SW 1271 (cell line): ENCODE data around the gene IQGAP2.
A peak's percentile ranks its signal among the peaks of the same experiment; 100 is the strongest.
"Not testable (repeated sequence)": the region's sequence is repeated elsewhere in the genome, so short reads cannot be mapped to it uniquely, and the experiment has no call there.

ENCODE experiments used
- DNase-seq, 2 experiments: peaks; one replicate each; lab custom pipeline; 2025; lab: John Stamatoyannopoulos, UW

The IQGAP2 gene

GRCh38 chr5:76715736-76716455 lies 312.8 kb downstream of the IQGAP2 start, which contains the start of gene F2R:
Gene F2R (plus strand): TSS chr5:76716126. CDS start chr5:76716308, 182 bp downstream.
- DNase-seq, result peak in 1 of 2 experiments; percentile 73

DNA sequence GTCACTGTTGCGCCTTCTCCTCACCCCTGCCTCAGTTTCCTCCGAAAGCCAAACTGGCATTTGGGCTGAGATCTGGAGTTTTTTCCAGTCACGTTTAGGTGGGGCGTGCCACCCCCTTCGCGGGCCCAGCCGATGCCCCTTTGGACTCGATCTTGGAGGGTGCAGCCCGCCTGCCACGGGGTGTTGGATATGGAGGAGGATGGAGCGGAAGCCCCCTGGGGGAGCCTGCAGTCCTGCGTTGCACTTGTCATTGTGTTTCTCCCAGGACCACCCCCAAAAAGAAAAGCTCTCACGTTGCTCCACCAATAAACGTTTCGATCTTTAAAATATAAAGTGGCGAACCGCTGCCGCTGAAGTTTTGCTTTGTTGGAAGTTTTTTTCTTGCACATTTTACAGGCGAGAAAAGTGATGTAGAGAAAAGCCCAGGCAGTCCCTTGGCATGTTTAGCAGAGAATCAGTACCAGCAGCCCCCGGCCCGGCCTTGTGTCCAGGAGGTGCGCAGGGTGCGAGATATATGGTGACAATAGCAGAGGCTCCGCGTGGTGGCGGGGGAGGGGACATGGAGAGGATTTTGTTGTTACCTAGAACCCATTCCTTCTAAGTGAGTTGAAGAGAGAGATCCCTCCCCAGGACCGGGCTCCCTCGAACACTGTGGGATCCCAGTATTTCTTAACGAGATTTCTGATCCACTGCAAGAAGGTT lies 313.5 kb downstream of the IQGAP2 start:
- peak in 1 of 2 experiments; percentile 20 for DNase-seq

DNA sequence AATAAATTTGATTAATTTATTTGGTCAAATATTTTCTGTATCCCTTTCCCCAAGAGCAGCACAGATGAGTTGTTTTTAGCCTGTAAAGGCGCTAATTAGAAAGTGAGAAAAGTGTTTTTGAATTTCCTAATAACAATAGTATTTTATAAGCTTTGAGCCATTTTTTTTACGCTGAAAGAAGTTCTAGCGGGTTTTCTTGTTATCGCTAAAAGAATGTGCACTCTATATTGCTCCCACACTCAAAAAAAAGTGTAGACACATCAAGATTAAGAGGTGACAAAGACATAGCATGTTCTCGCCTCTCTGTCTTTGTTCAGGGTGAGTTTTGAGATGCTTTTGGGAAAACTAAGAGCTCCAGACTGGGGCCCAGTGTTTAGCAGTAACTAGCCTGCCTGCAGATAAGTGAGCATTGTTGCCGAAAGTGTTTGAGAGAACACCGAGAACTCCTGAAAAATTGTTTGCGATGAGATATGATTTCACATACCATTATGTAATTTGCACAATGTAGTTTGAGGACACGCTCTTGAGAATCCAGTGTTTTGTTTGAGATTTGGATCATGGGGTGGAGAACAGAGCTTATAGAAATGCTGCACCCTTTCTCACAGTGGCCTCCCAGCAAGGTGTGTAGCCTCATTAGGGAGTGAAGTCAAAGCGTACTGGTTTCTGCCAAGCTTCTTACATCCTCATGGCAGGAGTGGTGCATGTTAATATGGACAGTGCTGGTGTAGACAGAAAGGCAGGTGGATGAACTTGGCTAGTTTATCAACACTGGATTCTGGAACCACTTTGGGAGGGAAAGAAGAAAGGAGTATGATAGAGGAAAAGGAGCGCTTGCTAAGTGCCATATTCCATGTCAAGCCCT lies 314.4 kb downstream of the IQGAP2 start:
- no peak for DNase-seq

DNA sequence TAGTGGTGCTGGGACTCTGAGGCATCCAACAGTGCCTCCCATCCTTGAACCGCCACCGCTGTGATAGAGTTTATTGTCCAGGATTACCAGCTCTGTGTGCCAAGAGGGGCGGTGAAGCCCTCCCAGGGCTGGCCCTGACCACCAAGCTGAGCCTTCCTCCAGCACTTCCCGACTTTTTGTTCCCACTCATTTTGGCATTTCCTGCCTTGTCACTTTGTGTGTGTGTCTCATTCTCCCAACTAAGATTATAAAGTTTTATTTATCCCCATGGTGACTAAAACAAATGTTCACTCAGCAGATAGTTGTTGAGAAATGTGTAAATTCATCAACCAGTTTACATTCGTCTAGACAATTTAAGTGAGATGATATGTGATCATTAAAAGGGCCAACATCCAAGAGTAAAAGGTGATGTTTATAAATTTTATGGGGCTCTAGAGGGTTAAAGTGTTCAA lies 315.3 kb downstream of the IQGAP2 start:
- no peak for DNase-seq

- DNase-seq, result no peak
Observed at GRCh38 chr5:76718880-76719279, 315.8 kb downstream of the IQGAP2 start.

GRCh38 chr5:76720988-76721569 lies 318.0 kb downstream of the IQGAP2 start:
- no peak for DNase-seq

- no peak for DNase-seq
Observed at GRCh38 chr5:76723266-76723665, 320.2 kb downstream of the IQGAP2 start.

DNA sequence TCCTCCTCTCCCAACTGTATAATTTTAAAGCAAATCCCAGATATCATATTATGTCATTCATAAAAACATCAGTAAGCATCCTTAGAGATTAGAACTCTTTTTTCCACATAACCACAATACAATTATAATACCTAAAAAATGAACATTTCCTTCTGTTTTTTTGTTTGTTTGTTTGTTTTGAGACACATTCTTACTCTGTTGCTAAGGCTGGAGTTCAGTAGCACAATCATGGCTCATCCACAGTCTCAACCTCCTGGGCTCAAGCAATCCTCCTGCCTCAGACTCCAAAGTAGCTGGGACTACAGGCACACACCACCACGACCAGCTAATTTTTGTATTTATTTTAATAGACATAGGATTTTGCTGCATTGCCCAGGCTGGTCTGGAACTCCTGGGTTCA lies 320.8 kb downstream of the IQGAP2 start:
- no peak for DNase-seq

- DNase-seq, result no peak
Observed at GRCh38 chr5:76724871-76725270, 321.8 kb downstream of the IQGAP2 start.

- DNase-seq, result no peak
Observed at GRCh38 chr5:76728965-76729364, 325.9 kb downstream of the IQGAP2 start.

DNA sequence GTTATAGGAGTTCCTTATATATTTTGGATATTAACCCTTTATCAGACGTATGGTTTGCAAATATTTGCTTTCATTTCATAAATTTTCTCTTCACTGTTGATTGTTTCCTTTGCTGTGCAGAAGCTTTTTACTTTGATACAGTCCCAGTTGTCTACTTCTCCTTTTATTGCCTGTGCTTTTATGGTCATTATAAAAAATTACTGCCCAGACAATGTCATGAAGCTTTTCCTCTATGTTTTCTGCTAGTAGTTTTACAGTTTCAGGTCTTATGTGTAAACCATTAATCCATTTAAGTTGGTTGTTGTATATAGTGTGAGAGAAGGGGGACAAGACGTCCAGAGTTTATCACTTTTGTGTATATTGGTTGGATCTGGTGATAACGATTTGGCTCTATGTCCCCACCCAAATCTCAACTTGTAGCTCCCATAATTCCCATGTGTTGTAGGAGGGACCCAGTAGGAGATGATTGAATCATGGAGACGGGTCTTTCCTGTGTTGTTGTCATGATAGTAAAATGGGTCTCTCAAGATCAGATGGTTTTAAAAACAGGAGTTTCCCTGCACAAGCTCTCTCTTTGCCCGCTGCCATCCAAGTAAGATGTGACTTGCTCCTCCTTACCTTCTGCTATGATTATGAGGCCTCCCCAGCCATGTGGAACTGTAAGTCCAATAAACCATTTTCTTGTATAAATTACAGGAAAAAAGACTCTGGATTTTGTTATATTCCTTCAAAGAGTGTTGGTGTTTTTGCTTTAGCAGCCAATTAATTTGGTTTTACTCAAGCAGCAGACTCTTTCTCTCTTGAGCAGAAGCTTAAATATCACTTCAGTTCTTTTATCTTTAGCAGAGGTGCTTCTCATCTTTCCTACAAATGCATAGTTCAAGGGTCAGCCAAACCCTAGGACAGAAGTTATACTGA lies 326.5 kb downstream of the IQGAP2 start:
- no peak for DNase-seq

DNA sequence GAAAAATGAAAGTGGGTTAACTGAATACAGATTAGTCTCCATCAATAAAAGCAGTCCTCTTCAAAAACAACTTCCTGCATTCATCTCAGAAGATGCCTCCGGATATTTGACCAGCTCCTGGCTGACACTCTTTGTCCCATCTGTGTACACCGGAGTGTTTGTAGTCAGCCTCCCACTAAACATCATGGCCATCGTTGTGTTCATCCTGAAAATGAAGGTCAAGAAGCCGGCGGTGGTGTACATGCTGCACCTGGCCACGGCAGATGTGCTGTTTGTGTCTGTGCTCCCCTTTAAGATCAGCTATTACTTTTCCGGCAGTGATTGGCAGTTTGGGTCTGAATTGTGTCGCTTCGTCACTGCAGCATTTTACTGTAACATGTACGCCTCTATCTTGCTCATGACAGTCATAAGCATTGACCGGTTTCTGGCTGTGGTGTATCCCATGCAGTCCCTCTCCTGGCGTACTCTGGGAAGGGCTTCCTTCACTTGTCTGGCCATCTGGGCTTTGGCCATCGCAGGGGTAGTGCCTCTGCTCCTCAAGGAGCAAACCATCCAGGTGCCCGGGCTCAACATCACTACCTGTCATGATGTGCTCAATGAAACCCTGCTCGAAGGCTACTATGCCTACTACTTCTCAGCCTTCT lies 329.4 kb downstream of the IQGAP2 start:
- no peak for DNase-seq

GRCh38 chr5:76733049-76733417 lies 329.9 kb downstream of the IQGAP2 start:
- no peak for DNase-seq

DNA sequence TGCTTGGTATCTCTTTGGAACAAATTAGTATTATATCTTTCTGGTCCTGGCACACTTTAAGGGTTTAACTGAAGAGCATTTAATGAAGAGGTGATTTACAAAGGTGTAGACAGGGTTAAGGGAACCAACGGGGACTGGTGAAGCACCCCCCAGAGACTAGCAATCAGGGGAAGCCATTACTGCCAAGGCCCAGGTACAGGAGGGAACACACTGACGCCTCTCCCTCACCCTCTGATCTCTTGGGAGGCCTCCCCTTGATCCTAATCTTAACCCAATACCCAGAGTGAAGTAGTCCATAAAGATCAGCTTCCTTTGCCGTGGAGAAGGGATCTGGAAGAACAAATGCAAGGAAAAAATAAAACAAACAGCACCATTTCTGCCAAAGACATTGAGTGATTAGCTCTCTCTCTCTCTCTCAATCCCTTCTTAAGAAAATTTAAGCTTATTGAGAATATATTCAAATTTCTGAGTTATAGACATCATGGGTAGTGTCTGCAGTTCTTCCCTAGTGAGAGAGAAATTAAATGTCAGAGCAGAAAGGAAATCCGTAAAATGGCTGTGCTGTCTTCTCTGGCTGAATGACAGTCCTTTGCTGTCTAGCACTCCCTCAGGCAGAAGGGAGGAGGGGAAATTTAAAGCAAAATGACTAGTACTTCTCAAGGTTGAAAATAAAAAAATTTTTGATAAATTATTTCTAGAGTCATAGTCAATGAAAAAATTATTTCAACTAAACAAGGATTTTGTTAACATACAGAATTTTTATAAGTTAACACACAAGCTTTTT lies 332.9 kb downstream of the IQGAP2 start:
- peak in 1 of 2 experiments; percentile 43 for DNase-seq

GRCh38 chr5:76736679-76737556 lies 333.8 kb downstream of the IQGAP2 start:
- DNase-seq, result no peak

DNA sequence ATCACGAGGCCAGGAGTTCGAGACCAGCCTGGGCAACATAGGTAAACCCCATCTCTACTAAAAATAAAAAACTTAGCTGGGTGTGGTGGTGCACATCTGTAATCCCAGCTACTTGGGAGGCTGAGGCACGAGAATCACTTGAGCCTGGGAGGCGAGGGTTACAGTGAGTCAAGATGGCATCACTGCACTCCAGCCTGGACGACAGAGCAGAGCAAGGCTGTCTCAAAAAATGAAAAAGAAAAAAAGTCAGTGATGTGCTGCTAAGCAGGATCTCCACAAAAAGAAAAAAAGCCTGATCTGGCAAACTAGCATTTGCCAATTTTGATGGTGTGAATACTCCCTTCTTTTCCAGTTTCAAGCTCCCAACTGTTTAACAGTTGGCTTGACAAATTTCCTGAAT lies 334.8 kb downstream of the IQGAP2 start:
- DNase-seq, result no peak

DNA sequence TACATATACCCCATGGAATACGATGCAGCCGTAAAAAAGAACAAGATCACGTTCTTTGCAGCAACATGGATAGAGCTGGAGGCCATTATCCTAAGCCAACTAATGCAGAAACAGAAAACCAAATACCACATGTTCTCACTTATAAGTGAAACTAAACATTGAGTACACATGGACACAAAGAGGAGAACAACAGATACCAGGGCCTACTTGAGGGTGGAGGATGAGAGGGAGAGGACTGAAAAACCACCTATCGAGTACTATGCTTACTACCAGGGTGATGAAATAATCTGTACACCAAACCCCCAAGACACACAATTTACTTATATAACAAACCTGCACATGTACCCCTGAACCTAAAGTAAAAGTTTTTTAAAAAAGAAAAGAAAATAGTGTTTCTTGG lies 338.4 kb downstream of the IQGAP2 start:
- not testable (repeated sequence) for DNase-seq

DNA sequence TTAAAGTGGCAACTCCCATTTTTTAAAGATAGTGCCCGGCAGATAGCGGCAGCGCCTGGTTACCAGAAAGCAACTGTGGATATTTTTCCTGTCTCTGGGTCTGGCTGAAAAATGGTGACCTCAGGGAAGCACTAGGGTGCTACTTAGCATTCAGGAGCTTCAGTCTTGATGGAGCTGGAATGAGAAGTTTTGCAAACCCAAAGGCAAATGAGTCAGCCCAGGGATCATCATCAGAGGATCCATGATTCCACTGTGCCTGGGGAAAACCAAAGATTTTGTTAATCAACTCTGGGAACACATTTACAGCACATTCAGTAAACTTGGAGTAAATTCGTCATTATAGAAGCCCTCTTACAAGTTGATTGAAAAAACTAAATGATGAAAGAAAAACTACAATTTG lies 339.5 kb downstream of the IQGAP2 start:
- DNase-seq, result no peak

GRCh38 chr5:76744632-76745031 lies 341.5 kb downstream of the IQGAP2 start:
- no peak for DNase-seq
